NCI-H2196 (cell line): ENCODE data around the gene GRAMD1A.
A peak's percentile ranks its signal among the peaks of the same experiment; 100 is the strongest.
"Not testable (repeated sequence)": the region's sequence is repeated elsewhere in the genome, so short reads cannot be mapped to it uniquely, and the experiment has no call there.

Experiments
- DNase-seq: peaks from one replicate; lab custom pipeline; 2025; ENCODE audit not compliant: unreplicated experiment; lab: John Stamatoyannopoulos, UW

The GRAMD1A gene

GRCh38 chr19:34976611-34977010 lies 23.5 kb upstream of the GRAMD1A start:
- DNase-seq: no peak

DNA sequence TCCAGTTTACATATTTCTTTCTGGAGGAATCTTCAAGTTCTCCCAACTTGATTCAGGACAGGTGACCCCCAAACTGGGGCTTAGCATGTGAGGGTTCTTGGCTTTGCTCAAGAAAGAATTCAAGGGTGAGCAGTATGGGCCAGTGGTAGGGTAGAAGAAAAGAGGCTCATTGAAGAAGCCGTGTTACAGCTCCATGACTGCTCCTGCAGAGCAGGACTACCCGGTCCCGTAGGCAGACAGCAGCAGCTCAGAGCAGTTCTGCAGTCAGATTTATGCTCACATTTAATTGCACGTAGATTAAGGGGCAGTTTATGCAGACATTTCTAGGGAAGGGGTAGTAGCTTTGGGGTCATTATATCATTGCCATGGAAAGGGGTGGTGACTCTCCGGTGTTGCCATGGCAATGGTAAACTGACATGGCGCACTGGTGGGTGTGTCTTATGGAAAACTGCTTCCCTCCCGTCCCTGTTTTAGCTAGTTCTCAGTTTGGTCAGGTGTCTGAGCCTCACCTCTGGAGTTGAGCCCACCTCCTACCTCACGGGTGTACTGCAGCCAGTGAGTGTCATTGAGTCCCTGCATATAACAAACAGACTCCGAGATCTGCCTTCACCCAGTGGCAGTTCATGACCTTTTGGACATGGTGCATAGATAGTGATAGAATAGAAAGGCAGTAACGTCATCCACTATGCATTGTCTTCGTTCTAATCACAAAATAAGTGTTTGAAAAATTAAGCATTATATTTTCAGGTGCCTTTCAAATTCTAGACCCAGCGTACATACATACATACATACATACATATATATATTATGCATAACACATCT lies 20.1 kb upstream of the GRAMD1A start:
- no peak for DNase-seq

GRCh38 chr19:34982275-34982674 lies 17.8 kb upstream of the GRAMD1A start:
- no peak for DNase-seq

- DNase-seq: no peak
Measured at GRCh38 chr19:34983786-34984185, 16.3 kb upstream of the GRAMD1A start.

DNA sequence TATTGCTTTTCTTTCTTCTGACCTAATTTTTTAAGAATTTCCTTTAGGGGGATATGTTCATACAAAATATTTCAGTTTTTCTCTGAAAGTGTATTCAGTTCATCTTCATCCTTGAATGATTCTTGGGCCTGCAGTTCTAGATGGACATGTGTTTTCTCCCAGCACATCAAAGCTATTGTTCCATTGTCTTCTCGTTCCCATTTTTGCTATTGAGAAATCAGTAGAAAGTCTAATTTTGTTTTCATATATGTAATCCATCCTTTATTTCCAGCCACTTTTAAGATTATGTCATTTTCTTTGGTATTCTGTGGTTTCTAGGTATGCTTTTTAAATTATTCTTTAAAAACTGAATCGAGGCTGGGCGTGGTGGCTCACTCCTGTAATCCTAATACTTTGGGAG lies 15.8 kb upstream of the GRAMD1A start:
- DNase-seq: no peak

- no peak for DNase-seq
Measured at GRCh38 chr19:34985249-34986022, 14.7 kb upstream of the GRAMD1A start.

DNA sequence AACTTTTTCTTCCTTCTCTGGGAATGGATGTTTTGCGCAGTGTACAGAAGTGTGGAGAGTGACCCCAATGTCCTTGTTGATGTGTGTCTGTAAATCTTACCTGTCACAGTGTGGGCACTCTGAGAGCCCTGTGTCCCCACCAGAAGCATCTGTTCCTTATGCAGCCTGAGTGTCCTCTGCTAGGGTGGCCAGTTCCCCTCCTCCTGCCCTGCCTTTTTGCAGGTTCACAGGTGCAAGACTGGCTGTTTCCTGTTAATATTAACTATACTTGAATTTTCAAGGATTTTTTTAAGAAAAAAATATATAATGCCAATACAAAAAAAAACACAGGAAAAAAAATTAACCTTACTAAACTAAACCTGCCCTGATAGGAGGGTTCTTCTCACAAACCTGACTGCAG lies 12.0 kb upstream of the GRAMD1A start:
- DNase-seq: no peak

DNA sequence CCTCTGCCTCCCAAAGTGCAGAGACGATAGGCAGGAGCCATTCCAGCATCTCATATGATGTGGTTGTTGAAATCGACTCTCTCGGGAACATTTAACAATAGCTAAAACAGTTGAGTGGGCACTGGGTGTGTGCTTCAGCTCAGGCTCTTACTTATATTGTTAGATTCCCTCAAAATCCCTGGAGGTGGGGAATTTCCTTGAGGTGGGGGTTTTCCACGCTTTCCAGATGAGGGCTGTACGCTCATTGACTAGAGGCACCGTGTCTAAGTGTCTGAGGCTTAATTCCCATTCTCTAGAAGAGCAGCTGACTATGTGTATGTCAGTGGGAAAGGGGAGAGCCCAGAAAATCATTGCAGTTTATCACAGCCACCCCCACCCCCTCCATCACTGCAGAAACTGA lies 10.8 kb upstream of the GRAMD1A start:
- DNase-seq: no peak

GRCh38 chr19:34990578-34991192 lies 9.4 kb upstream of the GRAMD1A start:
- no peak for DNase-seq

DNA sequence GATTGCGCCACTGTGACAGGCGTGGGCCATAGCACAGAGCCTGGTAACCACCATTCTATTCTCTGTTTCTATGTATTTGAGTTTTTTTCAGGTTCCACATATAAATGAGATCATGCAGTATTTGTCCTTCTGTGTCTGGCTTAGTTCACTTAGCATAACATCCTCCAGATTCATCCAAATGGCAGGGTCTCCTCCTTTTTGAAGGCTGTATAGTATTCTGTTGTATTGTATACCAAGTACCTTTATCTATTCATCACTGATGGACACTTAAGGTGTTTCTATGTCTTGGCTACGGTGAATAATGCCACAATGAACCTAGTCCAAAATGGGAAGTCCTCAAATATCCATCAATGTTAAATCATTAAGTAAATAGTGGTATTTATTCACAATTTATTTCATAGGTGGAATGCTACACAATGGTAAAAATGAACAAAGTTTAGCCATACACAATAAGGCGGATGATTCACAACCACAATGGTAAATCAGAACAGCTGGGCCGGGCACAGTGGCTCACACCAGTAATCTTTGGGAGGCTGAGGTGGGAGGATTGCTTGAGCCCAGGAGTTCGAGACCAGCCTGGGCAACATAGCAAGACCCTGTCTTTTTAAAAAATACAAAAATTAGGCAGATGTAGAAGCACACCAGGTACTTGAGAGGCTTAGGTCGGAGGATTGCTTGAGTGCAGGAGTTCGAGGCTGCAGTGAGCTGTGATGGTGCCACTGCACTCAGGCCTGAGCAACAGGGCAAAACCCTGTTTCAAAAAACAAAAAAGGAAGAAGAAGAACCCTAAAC lies 8.4 kb upstream of the GRAMD1A start:
- DNase-seq: no peak

DNA sequence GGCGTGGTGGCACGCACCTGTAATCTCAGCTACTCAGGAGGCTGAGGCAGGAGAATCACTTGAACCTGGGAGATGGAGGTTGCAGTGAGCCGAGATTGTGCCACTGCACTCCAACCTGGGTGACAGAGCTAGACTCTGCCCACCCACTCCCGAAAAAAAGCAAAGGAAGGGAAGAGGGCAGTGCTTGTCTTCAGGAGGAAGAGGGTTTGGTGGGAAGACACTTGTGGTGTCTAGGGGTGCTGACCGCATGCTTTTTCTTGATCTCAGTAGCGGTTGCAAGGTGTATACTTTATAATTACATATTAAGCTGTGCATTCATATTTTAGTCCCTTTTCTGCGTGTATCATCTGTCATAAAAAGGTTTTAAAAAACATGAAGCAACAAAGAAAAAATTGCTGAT lies 7.5 kb upstream of the GRAMD1A start:
- not testable (repeated sequence) for DNase-seq

DNA sequence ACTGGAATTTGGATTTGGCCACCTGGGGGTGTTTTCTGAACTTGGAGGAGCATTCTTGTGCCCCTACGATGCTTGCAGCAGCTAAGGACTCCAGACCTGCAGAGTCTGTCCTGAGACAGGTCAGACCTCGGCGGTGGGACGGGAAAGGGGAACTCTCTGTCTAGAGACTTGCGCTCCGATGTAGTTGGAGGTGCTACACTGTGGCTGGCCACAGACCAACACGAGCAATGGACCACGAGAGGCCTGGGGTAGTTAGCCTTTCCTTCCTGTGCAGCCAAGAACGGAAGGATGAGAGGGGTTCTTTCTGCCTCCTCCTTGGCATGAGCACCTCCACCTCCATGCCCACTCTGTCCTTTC lies 5.9 kb upstream of the GRAMD1A start:
- no peak for DNase-seq

DNA sequence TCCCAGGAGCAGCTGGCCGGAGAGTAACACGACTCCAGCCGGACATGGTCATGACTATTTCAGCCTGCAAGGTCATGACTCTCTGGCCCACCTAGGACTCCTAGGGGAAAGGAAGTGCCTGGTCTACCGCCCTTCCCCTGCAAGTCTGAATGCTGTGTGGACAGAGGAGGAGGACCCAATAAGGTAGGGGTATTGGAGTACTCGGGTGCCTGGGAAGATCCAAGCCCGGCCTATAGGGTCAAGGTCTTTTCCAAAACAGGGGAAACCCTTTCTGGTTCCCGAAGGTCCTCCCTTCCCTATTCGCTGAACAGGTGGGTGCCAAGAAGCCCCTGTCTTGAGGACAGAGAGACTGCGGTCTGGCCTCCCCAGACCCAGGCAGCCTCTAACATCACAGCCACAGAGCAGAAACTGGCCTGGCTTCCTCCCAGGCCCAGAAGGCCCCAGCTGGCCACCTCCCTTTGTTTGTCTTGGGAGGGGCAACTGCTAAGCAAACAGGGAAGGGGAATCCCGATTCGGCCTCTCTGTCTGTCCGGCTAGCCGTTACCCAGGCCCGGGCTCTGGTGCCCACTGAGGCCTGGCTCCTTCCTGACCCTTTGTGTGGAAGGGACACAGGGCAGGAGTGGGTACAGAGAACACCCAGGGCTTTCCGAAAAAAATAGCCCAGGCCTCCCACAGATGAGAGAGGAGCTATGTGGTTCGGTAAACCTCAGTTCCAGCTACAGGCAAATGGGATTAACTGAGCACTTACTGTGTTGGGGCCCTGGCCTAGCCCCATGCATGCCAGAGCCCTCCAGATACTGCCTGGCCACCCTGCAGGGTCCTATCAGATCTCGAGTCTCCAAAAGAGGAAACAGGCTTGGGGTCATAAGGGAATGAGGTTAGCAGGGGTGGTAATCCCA lies 5.2 kb upstream of the GRAMD1A start:
- peak; percentile 78 for DNase-seq

DNA sequence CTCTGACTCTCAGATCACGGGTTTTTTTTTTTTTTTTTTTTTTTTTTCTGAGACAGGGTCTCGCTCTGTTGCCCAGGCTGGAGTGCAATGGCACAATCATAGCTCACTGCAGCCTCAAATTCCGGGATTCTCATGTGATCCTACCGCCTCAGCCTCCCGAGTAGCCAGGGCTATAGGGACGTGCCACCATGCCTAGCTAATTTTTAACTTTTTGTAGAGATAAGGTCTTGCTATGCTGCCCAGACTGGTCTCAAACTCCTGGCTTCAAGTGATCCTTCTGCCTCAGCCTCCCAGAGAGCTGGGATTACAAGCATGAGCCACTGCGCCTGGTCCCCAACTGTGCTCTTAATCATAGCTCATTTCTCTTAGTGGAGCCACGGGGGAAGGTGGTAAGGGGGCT lies 4.6 kb upstream of the GRAMD1A start:
- no peak for DNase-seq

DNA sequence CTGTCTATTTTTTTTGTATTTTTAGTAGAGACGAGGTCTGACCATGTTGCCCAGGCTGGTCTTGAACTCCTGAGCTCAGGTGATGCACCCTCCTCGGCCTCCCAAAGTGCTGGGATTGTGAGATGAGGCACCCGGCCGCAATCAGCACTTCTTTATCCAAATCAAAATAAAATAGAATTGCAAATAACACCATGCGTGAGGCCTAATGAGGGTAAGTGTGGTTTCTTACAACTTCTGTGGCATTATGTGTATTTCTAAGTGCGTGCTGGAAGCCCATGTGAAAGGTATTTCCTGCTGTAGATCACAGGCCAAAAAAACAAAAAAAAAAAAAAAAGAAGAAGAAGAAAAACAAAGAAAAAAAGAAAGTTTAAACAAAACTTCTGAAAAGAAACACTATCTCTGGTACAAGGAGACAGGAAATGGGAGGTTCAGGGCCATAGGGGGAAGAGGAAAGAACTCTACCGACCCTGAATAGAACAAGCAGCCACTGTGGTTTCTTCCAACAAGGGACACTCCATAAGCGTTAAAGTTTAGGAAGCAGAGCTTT lies 3.0 kb upstream of the GRAMD1A start:
- no peak for DNase-seq

DNA sequence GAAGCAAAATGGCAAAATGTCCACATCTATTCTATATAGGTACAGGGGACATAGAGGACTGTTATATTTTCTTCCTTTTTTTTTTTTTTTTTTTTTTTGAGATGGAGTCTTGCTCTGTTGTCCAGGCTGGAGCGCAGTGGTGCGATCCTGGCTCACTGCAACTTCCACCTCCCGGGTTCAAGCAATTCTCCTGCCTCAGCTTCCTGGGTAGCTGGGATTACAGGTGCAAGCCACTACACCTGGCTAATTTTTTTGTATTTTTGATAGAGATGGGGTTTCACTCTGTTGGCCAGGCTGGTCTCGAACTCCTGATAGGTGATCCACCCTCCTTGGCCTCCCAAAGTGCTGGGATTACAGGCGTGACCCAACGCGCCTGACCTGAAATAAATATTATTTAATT lies 1.9 kb upstream of the GRAMD1A start:
- not testable (repeated sequence) for DNase-seq

GRCh38 chr19:34998777-34999497 lies 1.2 kb upstream of the GRAMD1A start:
- DNase-seq: no peak

- DNase-seq: no peak
Measured at GRCh38 chr19:35000338-35000646, 169 bp downstream of the GRAMD1A start.
